Measurements from ENCODE around the gene RNH1.

- TF ChIP-seq, protein P1, sequence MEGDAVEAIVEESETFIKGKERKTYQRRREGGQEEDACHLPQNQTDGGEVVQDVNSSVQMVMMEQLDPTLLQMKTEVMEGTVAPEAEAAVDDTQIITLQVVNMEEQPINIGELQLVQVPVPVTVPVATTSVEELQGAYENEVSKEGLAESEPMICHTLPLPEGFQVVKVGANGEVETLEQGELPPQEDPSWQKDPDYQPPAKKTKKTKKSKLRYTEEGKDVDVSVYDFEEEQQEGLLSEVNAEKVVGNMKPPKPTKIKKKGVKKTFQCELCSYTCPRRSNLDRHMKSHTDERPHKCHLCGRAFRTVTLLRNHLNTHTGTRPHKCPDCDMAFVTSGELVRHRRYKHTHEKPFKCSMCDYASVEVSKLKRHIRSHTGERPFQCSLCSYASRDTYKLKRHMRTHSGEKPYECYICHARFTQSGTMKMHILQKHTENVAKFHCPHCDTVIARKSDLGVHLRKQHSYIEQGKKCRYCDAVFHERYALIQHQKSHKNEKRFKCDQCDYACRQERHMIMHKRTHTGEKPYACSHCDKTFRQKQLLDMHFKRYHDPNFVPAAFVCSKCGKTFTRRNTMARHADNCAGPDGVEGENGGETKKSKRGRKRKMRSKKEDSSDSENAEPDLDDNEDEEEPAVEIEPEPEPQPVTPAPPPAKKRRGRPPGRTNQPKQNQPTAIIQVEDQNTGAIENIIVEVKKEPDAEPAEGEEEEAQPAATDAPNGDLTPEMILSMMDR (IDR thresholded peaks at IDR 0.05; ENCODE audit: poor library complexity) = no peak
- no peak for TF ChIP-seq EZH2 (IDR thresholded peaks at IDR 0.05; ENCODE audit: borderline replicate concordance)
Observed at GRCh38 chr11:498297-499181, 8.5 kb downstream of the RNH1 start.
